ENCODE measurements around the gene MRPS35. TPM values are rescaled to one million over a fixed set of nuclear protein-coding genes. Genes with fewer than 3 reads are reported as not detected.

MRPS35 gene
- total RNA-seq, 1 experiment from 2014 or later, result 43.5 TPM

GRCh38 chr12:27747111-27747820 is 36.6 kb downstream of the MRPS35 start:
- POLR2A ChIA-PET, result no interaction called here
- H3K27me3 Mint-ChIP-seq (ENCODE audit: low read depth), result no peaks in the 10 kb centered on the region
- ATAC-seq, result no peak
- DNase-seq (ENCODE audit: low spot score), result no peak
- H3K36me3 Mint-ChIP-seq, result peaks cover 28% of the 10 kb centered on the region
- no peak overlapping the region for H3K27ac Mint-ChIP-seq
- no peaks in the 10 kb centered on the region for H3K9me3 Mint-ChIP-seq
- H3K4me1 Mint-ChIP-seq, result no peaks in the 10 kb centered on the region
- H3K4me3 Mint-ChIP-seq, result no peak overlapping the region
- CTCF ChIA-PET, result no interaction called here
- TF ChIP-seq TCF7 (CRISPR knock-in tag; IDR thresholded peaks at IDR 0.05; ENCODE audit: low read depth) (no peak), SMAD3 (CRISPR knock-in tag; IDR thresholded peaks at IDR 0.05; ENCODE audit: borderline replicate concordance) (no peak)
- TF ChIP-seq, protein P1, sequence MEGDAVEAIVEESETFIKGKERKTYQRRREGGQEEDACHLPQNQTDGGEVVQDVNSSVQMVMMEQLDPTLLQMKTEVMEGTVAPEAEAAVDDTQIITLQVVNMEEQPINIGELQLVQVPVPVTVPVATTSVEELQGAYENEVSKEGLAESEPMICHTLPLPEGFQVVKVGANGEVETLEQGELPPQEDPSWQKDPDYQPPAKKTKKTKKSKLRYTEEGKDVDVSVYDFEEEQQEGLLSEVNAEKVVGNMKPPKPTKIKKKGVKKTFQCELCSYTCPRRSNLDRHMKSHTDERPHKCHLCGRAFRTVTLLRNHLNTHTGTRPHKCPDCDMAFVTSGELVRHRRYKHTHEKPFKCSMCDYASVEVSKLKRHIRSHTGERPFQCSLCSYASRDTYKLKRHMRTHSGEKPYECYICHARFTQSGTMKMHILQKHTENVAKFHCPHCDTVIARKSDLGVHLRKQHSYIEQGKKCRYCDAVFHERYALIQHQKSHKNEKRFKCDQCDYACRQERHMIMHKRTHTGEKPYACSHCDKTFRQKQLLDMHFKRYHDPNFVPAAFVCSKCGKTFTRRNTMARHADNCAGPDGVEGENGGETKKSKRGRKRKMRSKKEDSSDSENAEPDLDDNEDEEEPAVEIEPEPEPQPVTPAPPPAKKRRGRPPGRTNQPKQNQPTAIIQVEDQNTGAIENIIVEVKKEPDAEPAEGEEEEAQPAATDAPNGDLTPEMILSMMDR (IDR thresholded peaks at IDR 0.05), result no peak

DNA sequence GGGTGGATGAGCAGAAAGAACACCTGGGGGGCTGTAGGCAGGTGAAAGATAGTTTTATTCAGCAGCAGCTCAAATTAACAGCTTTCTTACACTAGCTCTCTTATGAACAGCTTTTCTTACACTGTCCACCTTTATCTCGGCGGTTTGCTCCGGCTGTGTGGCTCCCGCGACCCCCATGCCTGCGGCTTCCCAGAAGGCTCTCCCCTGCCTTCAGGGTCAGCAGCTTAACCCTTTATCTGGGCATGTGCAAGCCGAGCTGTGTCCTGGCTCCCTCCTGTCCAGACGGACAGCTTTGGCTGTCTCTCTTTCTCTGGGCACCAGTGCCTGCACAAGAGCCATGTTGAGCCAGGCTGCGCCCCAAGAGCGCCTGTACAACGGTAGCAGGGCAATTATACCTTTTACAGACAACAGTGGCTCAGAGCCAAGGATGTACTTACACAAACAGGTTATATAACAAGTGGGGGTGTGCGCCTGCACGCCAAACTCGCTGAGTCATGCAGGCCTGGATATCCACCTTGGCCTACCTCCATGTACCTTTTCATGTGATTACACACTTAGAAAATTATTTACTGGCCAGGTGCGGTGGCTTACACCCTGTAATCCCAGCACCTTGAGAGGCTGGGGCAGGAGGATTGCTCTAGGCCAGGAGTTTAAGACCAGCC is 40.9 kb downstream of the MRPS35 start:
- H3K27ac Mint-ChIP-seq, result no peak overlapping the region
- ChIA-PET CTCF (interaction anchor here (1.3 kb wide), 1 partner anchor 19 kb away, joined by 5 read pairs; no protein-coding TSS in a partner anchor), POLR2A (no interaction called here)
- TF ChIP-seq ZNF263 (CRISPR knock-in tag; IDR thresholded peaks at IDR 0.05; ENCODE audit: low read depth) (no peak), NFE2L1 (CRISPR knock-in tag; IDR thresholded peaks at IDR 0.05) (0 out of 2 replicates have a peak, but pooled peaks have one; percentile 36)
- H3K4me3 Mint-ChIP-seq, result no peak overlapping the region
- no peak for ATAC-seq
- H3K4me1 Mint-ChIP-seq, result no peaks in the 10 kb centered on the region
- peaks cover 14% of the 10 kb centered on the region for H3K36me3 Mint-ChIP-seq
- no peaks in the 10 kb centered on the region for H3K9me3 Mint-ChIP-seq
- no peaks in the 10 kb centered on the region for H3K27me3 Mint-ChIP-seq (ENCODE audit: low read depth)
- DNase-seq (ENCODE audit: low spot score), result no peak

- H3K27ac Mint-ChIP-seq, result no peak overlapping the region
- no peaks in the 10 kb centered on the region for H3K4me1 Mint-ChIP-seq
- TF ChIP-seq SMAD3 (CRISPR knock-in tag; IDR thresholded peaks at IDR 0.05; ENCODE audit: borderline replicate concordance), result no peak
- TF ChIP-seq ZNF138 (CRISPR knock-in tag; conservative IDR thresholded peaks at IDR 0.05), result no peak
- TF ChIP-seq, protein P2, sequence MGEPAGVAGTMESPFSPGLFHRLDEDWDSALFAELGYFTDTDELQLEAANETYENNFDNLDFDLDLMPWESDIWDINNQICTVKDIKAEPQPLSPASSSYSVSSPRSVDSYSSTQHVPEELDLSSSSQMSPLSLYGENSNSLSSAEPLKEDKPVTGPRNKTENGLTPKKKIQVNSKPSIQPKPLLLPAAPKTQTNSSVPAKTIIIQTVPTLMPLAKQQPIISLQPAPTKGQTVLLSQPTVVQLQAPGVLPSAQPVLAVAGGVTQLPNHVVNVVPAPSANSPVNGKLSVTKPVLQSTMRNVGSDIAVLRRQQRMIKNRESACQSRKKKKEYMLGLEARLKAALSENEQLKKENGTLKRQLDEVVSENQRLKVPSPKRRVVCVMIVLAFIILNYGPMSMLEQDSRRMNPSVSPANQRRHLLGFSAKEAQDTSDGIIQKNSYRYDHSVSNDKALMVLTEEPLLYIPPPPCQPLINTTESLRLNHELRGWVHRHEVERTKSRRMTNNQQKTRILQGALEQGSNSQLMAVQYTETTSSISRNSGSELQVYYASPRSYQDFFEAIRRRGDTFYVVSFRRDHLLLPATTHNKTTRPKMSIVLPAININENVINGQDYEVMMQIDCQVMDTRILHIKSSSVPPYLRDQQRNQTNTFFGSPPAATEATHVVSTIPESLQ (CRISPR knock-in tag; IDR thresholded peaks at IDR 0.05), result no peak
- TF ChIP-seq SP1 (CRISPR knock-in tag; conservative IDR thresholded peaks at IDR 0.05), result no peak
- no peak for TF ChIP-seq GTF2I (CRISPR knock-in tag; conservative IDR thresholded peaks at IDR 0.05)
- TF ChIP-seq ZNF263 (CRISPR knock-in tag; IDR thresholded peaks at IDR 0.05; ENCODE audit: low read depth), result no peak
- TF ChIP-seq USF1 (CRISPR knock-in tag; IDR thresholded peaks at IDR 0.05), result no peak
- TF ChIP-seq, protein P3, sequence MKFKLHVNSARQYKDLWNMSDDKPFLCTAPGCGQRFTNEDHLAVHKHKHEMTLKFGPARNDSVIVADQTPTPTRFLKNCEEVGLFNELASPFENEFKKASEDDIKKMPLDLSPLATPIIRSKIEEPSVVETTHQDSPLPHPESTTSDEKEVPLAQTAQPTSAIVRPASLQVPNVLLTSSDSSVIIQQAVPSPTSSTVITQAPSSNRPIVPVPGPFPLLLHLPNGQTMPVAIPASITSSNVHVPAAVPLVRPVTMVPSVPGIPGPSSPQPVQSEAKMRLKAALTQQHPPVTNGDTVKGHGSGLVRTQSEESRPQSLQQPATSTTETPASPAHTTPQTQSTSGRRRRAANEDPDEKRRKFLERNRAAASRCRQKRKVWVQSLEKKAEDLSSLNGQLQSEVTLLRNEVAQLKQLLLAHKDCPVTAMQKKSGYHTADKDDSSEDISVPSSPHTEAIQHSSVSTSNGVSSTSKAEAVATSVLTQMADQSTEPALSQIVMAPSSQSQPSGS (CRISPR knock-in tag; IDR thresholded peaks at IDR 0.05; ENCODE audit: borderline replicate concordance, low read depth), result no peak
- no peak for TF ChIP-seq ZNF396 (CRISPR knock-in tag; IDR thresholded peaks at IDR 0.05; ENCODE audit: borderline replicate concordance)
- TF ChIP-seq, protein P4, sequence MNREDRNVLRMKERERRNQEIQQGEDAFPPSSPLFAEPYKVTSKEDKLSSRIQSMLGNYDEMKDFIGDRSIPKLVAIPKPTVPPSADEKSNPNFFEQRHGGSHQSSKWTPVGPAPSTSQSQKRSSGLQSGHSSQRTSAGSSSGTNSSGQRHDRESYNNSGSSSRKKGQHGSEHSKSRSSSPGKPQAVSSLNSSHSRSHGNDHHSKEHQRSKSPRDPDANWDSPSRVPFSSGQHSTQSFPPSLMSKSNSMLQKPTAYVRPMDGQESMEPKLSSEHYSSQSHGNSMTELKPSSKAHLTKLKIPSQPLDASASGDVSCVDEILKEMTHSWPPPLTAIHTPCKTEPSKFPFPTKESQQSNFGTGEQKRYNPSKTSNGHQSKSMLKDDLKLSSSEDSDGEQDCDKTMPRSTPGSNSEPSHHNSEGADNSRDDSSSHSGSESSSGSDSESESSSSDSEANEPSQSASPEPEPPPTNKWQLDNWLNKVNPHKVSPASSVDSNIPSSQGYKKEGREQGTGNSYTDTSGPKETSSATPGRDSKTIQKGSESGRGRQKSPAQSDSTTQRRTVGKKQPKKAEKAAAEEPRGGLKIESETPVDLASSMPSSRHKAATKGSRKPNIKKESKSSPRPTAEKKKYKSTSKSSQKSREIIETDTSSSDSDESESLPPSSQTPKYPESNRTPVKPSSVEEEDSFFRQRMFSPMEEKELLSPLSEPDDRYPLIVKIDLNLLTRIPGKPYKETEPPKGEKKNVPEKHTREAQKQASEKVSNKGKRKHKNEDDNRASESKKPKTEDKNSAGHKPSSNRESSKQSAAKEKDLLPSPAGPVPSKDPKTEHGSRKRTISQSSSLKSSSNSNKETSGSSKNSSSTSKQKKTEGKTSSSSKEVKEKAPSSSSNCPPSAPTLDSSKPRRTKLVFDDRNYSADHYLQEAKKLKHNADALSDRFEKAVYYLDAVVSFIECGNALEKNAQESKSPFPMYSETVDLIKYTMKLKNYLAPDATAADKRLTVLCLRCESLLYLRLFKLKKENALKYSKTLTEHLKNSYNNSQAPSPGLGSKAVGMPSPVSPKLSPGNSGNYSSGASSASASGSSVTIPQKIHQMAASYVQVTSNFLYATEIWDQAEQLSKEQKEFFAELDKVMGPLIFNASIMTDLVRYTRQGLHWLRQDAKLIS (CRISPR knock-in tag; IDR thresholded peaks at IDR 0.05; ENCODE audit: borderline replicate concordance), result no peak
- TF ChIP-seq ELF4 (CRISPR knock-in tag; IDR thresholded peaks at IDR 0.05; ENCODE audit: low read depth), result no peak
- TF ChIP-seq ZNF219 (CRISPR knock-in tag; IDR thresholded peaks at IDR 0.05; ENCODE audit: borderline replicate concordance), result no peak
- no peak overlapping the region for H3K4me3 Mint-ChIP-seq
- ChIA-PET POLR2A (interaction anchor here (0.5 to 1.0 kb wide), 3 partner anchors 80 to 1129 kb away, joined by 3 to 8 read pairs (median 5); no protein-coding TSS in a partner anchor), CTCF (interaction anchor here (0.6 to 0.7 kb wide), 3 partner anchors 205 to 225 kb away, joined by 3 read pairs; no protein-coding TSS in a partner anchor)
- H3K27me3 Mint-ChIP-seq (ENCODE audit: low read depth), result no peaks in the 10 kb centered on the region
- no peak for ATAC-seq
- DNase-seq (ENCODE audit: low spot score), result no peak
- H3K36me3 Mint-ChIP-seq, result peaks cover 16% of the 10 kb centered on the region
- H3K9me3 Mint-ChIP-seq, result no peaks in the 10 kb centered on the region
Observed at GRCh38 chr12:27754795-27755194, 44.2 kb downstream of the MRPS35 start.

Measured in WTC11 (cell line).